Stimulated activated CD4-positive, alpha-beta T cell treated with anti-CD3 and anti-CD28 coated beads, Interleukin-2, amount 100 ng/mL, for 24 hours (primary cell): ENCODE results near the gene FTH1.
"Not testable (repeated sequence)": the region's sequence is repeated elsewhere in the genome, so short reads cannot be mapped to it uniquely, and the experiment has no call there.

Source experiments
- DNase-seq, 2 donors: peaks; one replicate each; pipeline ENCODE4 v3.0.0-alpha.2; 2020

The FTH1 gene

DNA sequence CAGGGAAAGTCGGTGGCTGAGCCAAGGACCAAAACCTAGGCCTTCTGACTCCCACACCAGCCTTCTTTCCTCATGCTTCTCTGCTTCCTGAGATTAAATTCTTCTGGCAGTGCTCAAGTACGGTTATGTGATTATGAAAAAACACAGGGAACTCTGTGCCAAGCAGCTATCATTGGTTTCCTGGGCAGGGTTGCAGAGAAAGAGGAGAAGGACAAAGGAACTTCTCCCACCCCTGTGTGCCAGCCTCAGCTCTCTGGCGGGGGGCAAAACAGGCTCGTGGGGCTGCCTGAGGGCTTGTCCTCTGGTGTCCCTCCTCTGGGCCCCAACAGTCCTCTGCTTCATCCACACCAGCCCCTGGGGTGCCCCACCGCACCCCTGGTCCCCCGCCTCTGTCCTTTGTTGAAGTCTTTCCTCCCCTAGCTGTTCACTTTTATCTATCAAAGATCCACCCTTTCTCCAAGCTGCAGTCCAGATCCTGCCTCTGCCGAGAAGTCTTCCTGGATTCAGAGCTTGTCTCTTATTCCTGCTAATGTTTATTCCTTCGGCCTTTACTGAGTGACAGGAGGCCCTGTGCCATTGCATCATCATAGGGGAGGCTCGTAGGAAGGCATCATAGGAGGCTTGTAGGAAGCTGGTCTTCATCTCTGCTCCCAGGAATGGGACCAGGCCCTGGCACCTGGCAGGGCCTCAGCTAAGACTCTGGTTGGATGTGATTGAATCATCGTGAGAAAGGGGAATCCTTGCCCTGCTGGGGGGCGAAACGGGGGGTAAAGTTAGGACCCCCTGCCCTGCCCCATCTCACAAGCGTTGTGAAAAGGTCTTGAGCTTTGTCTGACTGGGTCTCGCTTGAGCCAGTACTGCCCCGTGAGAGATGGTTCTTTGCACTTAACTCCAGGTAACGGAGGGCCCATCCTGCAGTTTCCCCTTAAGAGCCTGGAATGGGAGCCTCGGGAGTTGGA is 11.5 kb upstream of the FTH1 start:
- DNase-seq, result no peak

DNA sequence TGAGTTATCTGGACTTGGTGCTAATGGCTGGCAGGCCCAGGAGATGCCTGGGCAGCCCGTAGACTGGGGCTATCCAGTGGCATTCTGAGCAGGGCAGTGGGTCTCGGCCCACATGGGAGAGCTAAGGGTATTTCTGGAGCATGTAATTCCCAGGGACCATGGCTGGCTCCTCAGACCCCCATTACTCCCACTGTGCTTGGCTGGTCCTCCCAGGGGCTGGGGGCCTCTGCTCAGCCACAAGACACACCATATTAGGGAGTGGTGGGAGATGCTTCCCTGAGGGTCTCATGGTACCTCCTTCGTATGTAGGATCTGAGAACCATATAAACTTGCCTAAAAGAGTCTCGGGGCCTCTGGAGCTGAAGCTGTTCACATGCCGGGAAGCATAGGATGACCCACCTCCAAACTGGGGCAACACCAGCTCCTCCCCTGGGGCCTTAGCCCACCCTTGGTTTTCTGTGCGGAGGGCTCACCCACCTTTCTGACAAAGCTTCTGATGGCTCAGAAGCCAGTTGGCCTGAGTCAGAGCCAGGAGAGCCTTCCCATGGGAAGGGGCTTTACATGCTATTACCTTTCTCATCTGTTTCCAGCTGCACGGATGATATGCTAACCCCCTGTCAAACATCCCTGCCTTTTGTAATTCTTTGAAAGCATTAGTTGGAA is 9.5 kb upstream of the FTH1 start:
- DNase-seq, result no peak

DNA sequence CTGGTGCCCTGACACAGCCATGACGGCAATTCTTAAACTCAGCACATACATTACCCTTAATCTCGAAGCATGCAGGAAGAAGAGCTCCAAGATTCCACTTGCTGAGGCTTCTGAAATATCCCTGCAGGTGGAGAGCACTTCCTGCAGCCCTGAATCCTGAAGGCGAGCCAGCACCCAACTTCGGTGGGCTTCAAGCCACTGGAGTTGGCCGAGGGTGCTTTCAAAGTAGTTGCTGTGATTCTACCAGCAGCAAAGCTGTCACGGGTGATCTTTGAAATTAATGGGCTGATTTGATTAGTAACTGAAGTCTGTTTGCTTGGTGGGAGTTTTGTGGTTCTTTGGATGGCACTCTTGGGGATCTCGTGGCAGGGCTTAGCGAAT is 9.0 kb upstream of the FTH1 start:
- no peak for DNase-seq

DNA sequence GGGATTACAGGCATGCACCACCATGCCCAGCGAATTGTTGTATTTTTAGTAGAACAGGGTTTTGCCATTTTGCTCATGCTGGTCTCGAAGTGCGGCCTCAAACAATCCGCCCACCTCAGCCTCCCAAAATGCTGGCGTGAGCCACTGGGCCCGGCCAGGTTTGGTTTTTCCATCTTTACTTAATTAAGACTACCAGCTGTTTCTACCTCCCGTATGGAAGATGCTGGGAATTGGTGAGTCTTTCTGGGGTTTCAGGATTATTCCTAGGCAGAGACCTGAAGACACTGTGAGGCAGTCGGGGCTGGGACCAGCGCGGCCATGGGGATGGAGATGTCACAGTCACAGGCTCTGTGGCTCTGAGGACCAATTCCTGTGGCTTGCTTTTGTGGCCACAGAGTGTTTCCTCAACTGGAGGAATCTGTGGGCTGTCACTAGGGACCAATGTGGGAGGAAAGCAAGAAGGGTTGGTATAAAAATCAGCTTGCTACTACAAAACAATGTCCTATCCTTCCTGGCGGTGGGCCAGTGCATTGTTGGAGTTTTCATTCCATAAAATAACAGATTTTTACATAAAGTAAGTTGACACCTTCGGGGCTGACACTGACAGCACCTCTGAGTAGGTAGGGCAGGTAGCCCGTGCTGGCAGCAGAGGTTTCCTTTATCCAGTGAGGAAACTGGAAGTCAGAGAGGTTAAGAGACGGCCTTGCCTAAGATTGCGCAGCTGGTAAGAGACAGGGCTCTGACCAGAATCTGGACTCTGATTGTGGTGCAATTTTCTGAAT is 8.4 kb upstream of the FTH1 start:
- no peak for DNase-seq

DNA sequence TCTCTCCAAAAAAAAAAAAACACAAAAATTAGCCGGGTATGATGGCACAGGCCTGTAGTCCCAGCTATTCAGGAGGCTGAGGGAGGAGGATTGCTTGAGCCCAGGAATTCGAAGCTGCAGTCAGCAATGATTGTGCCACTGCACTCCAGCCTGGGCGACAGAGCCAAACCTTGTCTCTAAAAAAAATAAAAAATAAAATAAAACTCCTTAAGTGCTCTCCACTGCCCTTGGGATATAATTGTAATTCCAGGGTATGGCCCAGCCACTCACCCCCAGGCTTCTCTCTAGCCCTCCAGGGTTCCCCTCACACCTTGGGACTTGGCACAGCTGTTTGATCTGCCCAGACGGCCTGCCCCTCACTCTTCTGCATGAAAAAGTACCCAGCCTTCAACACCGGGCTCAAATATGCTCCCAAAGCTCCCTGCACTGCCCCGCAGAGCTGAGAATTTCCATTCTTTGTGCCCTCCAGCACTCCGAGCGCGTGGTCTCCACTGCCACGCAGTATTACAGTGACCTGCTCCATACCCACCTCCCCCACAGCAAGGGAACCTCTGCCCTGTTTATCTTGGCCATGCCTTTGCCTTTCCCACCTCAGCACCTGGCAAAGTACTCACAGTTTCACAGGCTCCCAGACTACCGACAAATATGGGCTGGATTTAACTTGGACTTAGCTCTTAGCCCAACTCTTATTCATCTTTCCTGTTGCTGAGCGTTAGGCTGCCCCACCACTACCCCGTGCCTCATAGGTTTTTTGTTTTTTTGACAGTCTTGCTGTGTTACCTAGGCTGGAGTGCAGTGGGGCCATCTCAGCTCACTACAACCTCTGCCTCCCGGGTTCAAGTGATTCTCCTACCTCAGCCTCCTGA is 7.6 kb upstream of the FTH1 start:
- no peak for DNase-seq

DNA sequence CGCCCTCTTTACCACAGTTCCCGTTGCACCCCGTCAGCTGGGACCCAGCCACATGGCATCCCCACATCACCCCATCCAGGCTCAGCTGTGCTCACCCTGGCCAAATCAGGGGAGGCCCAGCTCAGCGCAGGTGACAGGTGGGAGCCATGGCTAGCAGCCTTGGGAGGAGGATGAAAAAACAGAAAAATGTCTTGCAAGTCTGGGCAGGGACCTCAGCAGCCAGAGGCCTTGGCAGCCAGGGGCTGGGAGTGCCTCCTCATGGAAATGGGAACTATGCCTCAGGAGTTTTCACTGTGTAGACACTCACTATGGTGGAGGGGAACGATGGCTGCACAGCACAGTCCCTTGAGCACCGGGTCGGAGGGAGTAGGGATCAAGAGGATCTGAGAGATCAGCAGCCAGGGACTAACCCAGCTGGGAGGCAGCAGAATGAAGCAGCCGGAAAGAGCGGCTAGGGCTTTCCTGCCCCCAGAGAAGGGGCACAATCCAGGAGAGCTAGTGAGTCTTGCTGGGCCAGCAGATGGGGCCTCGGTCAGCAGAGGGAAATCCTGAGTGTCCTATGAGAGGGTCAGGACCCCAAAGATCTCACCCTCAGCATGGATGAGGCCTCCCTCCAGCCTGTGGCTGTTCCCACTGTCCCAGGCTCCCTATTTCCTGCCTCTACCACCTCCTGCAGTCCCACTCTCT is 6.2 kb upstream of the FTH1 start:
- no peak for DNase-seq

DNA sequence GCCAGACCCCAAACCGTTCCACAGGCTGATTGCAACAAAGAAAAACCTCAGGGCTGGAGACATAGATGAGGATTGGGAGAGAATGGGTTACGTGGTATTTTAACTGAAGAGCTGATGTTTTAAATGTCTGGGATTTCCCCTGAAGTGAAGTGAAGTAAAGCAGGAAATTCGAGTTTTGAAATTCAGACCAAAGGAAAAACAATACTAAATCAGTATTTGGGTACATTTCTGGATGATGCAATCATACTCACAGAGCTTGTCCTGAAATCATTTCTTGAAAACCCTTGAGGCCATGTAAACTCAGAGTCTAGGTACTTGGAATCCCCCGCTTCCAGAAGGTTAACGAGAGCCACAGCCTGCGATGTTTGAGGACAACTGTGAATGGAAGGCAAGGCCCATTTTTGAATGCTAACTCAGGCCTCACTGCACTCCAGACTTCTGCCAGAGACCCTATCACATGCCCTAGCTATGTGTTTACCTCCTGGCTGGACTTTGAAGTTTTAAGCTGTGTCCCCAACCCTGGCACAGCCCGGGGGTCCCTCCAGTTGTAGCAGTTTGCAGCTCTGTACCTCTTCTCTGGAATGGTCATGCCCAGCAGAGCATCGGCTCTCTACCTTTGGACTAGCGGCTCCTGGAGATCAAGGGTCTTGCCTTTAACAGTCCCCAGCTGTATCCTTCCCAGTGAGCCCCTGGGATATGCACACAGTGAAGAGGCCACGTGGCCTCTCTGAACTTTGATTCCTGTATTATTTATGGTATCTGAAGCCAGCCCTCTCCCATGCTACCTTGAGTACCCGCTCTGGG is 5.4 kb upstream of the FTH1 start:
- DNase-seq, result no peak

DNA sequence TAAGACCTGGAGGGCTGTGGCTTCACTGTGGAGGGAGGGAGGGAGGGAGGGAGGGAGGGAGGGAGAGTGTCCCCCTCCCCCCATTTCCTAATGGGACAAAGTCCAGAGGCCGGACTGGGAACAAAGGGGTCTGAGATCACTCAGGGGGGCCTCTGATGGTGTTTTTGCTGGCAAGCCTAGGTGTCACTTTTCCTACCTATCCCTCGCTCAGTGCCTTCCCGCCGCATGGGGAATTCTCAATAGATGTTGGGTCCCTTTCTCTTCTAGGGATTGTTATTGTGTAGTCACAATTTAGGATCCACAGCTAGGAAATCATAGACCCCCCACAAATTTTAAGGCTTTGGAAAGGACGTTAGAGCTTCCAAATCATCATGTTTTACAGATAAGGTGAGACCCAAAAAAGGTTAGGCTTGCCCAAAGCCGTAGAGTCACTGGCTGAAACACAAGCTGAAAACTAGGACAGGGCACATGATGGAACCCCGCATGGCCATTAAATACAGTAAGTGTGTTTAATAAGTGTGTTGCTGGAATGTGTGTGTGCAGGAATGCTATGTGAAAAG is 4.8 kb upstream of the FTH1 start:
- no peak for DNase-seq

DNA sequence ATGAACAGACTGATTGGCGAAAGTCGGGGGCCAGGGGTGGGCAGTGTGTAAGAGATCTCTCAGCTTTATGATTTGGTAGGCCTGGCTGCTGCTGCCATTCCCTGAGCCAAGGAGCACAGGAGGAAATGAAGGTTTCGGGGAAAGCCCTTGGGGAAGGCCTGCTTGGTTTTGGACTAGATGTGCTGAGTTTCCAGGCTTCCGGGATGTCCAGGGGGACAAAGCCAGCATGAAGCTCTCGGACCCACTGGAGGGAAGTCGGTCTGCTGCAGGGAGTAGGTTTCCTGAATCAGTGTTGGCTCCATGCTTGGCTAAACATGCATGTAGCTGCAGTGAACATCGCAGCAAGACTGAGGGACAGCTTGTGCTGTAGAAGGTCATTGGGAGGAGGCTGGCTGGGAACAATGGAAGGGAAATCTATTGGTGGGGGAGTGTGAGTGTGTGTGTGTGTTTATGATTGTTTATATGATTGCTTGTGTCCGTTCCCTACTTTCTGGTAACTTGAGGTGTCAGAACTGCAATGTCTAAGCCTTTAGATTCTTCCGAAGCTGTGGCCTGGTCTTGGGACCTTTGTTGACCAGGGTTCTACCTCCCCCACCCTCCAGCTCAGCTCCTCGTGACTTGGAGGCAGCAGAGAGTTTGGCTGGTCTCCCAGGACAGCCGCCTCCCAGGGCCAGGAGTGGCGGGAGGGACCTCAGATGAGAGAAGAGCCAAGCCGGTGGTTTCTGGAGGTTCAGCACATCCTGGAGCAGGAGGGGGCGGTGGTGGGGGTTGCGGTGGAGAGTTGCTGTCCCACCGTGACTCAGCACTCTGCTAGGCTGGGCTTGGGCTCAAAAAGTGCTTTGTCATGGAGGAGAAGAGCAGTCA is 4.0 kb upstream of the FTH1 start:
- peak; percentile 52 to 57 for DNase-seq

DNA sequence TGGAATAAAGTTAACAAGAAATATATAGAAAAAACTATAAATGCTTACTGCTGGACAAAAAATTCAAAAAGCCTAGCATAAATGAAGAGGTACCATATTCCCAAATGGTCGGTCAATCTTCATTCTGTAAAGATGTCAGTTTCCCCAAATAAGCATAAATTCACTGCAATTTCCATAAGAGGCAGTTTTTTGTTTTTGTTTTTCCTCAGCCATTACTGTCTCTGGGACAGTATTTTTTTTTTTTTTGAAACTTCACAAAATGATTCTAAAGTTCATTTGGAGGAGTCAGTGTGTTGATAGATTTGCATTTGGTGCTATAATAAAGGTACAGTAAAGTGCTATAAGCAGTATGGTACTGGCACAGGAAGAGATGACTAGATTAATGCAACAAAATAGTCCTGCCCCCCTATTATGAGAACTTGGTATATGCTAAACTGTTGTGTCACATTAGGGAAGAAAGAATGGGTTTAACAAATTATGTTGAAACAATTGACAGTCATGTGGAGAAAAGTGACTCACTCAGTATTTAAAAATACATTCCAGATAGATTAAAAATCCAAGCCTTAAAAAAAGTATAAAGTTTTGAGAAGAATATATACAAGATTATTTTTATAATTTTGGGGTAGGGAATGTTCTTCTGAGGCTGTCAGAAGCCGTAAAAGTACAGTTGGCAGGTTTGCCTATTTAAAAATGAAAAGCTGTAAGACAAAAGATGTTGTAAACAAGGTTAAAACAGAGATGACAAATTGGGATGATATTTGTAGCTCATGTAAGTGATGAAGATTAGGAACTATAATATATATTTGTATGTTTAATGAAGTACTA is 2.6 kb upstream of the FTH1 start:
- no peak for DNase-seq

DNA sequence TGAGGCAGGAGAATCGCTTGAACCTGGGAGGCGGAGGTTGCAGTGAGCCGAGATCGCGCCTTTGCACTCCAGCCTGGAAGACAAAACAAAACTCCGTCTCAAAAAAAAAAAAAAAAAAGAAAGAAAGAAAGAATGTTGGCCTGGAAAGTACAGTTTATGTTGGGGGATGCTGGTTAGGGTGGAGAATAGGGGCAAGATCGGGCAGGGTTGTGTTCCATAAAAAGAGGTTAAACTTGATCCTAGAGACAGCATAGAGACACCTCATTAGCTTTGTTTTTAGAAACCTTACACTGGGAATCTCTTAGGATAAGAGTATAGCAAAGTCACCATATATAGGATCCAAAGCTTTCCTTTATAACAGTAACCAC is 1.9 kb upstream of the FTH1 start:
- no peak for DNase-seq

DNA sequence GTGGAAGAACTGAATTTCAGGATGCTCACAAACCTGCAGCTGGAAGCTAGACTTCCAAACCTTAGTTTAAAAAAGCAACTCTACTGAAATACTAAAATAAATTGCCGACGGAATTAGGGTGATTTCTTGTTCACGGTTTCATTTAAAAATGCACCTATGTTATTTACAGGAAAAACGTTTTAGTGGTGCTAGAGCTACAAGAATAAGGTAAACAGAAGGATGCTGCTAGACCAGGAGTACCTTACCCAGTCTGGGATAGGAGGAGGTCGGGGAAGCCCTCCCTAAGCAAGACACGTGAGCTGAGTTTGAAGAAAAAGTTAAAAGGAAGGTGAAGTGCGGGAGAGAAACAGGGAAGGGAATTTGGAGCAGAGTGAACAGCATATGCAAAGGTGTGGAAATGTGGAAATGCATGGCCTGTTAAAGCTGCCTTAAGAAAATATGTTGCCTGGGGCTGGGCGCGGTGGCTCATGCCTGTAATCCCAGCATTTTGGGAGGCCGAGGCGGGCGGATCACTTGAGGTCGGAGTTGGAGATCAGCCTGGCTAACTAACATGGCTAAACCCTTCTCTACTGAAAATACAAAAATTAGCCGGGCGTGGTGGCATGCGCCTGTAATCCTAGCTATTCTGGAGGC is 1.4 kb upstream of the FTH1 start:
- no peak for DNase-seq

DNA sequence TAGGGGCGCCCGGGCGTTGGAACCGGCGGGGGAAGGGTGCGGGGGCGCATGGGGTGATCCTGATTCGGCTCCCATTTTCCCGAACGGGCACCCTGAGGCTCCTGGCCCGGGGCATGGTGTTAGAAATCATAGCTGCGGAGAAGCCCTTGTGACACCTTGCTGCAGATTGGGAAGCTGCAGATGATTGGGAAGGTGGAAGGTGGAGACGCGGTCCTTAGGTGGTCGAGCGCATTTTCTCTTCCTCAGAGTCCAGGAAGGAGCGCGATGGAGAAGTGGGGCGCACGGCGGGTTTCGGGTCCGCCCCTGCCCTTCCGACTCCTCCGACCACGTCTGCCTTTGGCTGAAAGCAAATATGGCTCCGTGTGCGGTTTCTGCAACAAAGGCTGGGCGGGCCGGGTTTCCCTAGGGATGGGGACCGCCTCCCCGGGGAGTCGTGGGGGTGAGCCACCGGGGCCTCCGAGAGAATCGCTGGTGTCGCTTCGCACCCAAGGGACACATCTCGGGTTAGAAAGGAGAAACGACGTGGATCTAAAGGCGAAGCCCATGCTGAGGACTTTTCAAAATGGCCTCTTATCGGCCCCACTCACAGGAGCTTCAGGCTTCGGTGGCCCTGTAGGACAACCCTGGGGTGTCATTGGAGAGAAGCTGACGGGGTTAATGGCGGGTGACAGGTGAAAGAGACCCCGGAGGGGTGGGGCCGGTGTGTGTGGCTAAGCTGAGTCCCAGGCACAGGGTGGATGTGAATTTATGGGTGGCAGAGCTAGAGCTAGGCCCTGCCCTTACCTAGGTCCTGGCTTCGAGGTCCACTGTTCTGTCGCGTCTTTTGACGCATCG is 707 bp upstream of the FTH1 start:
- DNase-seq, result peak; percentile 42 to 57

DNA sequence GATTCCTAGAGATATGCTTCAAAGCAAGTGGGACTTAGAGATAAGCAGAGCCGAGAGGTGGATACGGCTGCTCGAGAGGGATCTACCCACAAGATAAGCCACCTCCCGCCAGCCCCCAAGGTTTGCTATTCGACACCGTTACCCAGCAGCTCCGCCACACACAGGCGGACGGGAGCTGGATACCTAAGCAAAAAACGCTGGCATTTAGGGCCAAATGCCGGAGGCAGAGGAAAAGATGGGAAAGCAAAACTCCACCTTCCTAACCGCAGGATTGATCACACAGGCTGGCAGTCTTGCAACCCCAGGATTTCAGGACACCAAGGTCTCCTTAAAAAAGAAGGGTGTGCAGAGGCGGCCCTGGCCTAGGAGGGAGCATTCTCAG is 709 bp downstream of the FTH1 start:
- peak; percentile 37 to 44 for DNase-seq

DNA sequence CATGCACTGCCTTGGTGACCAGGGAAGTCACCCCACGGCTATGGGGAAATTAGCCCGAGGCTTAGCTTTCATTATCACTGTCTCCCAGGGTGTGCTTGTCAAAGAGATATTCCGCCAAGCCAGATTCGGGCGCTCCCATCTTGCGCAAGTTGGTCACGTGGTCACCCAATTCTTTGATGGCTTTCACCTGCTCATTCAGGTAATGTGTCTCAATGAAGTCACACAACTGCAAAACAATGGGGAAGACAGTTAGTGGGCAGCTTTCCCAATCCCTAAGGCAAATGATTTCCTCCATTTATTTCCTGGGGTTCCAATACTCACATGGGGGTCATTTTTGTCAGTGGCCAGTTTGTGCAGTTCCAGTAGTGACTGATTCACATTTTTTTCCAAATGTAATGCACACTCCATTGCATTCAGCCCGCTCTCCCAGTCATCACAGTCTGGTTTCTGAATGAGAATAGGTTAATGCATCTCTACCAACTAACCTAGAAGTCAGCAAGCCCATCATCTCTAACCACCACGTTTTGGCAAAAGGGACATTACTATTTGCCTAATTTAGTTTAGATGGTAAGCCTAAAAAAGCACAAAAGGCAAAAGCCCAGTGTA is 2.7 kb downstream of the FTH1 start:
- DNase-seq, result not testable (repeated sequence)

DNA sequence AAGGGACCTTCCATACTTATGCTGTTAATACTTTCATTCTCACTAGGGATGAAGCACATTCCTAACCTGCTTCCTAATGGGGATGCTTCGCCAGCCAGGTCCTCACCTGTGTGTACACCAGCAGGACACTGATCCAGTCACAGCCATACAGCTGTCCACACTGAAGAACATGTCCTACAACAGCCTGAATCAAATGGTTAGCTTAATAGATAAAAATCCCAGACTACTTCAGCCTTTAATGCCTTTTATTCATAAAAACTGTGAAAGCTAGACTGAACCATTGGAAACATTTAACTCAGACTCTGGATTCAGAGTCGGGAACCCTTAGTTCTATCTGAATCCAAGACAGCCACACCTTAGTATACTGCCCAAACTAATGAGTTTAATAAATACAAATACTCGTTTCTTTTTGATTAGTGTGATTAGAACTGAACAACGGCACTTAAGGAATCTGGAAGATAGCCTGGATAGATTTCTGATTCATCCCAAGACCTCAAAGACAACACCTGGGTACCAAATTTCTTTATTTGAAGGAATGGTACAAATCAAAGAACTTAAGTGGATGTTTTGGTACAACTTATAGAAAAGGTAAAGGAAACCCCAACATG is 3.3 kb downstream of the FTH1 start:
- DNase-seq, result no peak
